Liver (tissue), 9 donors: Measurements from ENCODE around the gene LGR4. TPM values are rescaled to one million over a fixed set of nuclear protein-coding genes. Genes with fewer than 3 reads are reported as not detected.

ENCODE experiments used
- DNase-seq: peaks from one replicate; pipeline ENCODE4 v3.0.0-alpha.2; 2017; ENCODE audit warnings: low spot score
- H3K27ac ChIP-seq, 2 donors: one replicate each; pipeline ENCODE4 v1.7.0; 2013; ENCODE audit warnings: inconsistent platforms in 2 of 2, low read length in 2 of 2, control low read depth in 1 of 2, low read depth in 1 of 2, mild to moderate bottlenecking in 1 of 2
- H3K27me3 ChIP-seq, 4 donors: one replicate each; pipeline versions ENCODE4 v1.6.1 to v1.7.0; 2013; ENCODE audit warnings: low read length in 3 of 4, inconsistent platforms in 1 of 4, mild to moderate bottlenecking in 1 of 4, moderate library complexity in 1 of 4; ENCODE audit not compliant: control insufficient read depth in 4 of 4, insufficient read depth in 4 of 4
- H3K36me3 ChIP-seq, 4 donors: one replicate each; pipeline versions ENCODE4 v1.6.1 to v1.7.0; 2013; ENCODE audit warnings: low read length in 3 of 4, mild to moderate bottlenecking in 3 of 4, low read depth in 1 of 4, moderate library complexity in 1 of 4; ENCODE audit not compliant: control insufficient read depth in 4 of 4, insufficient read depth in 3 of 4
- H3K4me1 ChIP-seq, 4 donors: one replicate each; pipeline versions ENCODE4 v1.6.1 to v1.7.0; 2013; ENCODE audit warnings: low read length in 3 of 4, mild to moderate bottlenecking in 3 of 4, moderate library complexity in 1 of 4; ENCODE audit not compliant: control insufficient read depth in 4 of 4, insufficient read depth in 4 of 4
- H3K4me3 ChIP-seq, 3 donors: one replicate each; pipeline versions ENCODE4 v1.6.1 to v1.7.0; 2013; ENCODE audit warnings: low read length in 3 of 3, control low read depth in 1 of 3, low read depth in 1 of 3, mild to moderate bottlenecking in 1 of 3
- H3K9ac ChIP-seq, 2 donors: one replicate each; pipeline ENCODE4 v1.7.0; 2013; ENCODE audit warnings: low read length in 2 of 2, mild to moderate bottlenecking in 2 of 2, moderate library complexity in 2 of 2, control low read depth in 1 of 2, low read depth in 1 of 2
- H3K9me3 ChIP-seq, 4 donors: one replicate each; pipeline versions ENCODE4 v1.6.1 to v1.7.0; 2013; ENCODE audit warnings: low read length in 3 of 4; ENCODE audit not compliant: control insufficient read depth in 4 of 4
- EGR1 ChIP-seq, 2 donors: IDR thresholded peaks; 2 replicates each; pipeline ENCODE4 v1.6.1; 2016 to 2018; ENCODE audit warnings: antibody characterized with exemption in 2 of 2, low read depth in 2 of 2
- FOXA1 ChIP-seq: IDR thresholded peaks from 2 replicates; pipeline ENCODE4 v1.6.1; 2016; ENCODE audit warnings: antibody characterized with exemption
- FOXA2 ChIP-seq: IDR thresholded peaks from 2 replicates; pipeline ENCODE4 v1.6.1; 2016; ENCODE audit warnings: antibody characterized with exemption
- GABPA ChIP-seq, 2 donors: IDR thresholded peaks in 1 of 2; conservative IDR thresholded peaks in 1 of 2; 2 replicates each; pipeline ENCODE4 v1.6.1; 2016; ENCODE audit warnings: antibody characterized with exemption in 2 of 2, mild to moderate bottlenecking in 1 of 2, moderate library complexity in 1 of 2
- HNF4A ChIP-seq, 2 donors: conservative IDR thresholded peaks; 2 replicates each; pipeline ENCODE4 v1.6.1; 2016; ENCODE audit warnings: antibody characterized with exemption in 2 of 2, mild to moderate bottlenecking in 2 of 2
- HNF4G ChIP-seq: IDR thresholded peaks from 2 replicates; pipeline ENCODE4 v1.6.1; 2016; ENCODE audit warnings: antibody characterized with exemption
- JUND ChIP-seq, 2 donors: IDR thresholded peaks; 2 replicates each; pipeline ENCODE4 v1.6.1; 2016; ENCODE audit warnings: antibody characterized with exemption in 2 of 2
- NR2F2 ChIP-seq: IDR thresholded peaks from 2 replicates; pipeline ENCODE4 v1.6.1; 2016; ENCODE audit warnings: antibody characterized with exemption
- RAD21 ChIP-seq, 2 donors: IDR thresholded peaks; 2 replicates each; pipeline ENCODE4 v1.6.1; 2016; ENCODE audit warnings: antibody characterized with exemption in 2 of 2, mild to moderate bottlenecking in 2 of 2
- RXRA ChIP-seq, 2 donors: IDR thresholded peaks; 2 replicates each; pipeline ENCODE4 v1.6.1; 2017 to 2018; ENCODE audit warnings: antibody characterized with exemption in 2 of 2, mild to moderate bottlenecking in 1 of 2
- SP1 ChIP-seq: IDR thresholded peaks from 2 replicates; pipeline ENCODE4 v1.6.1; 2018; ENCODE audit warnings: antibody characterized with exemption, mild to moderate bottlenecking
- TAF1 ChIP-seq: conservative IDR thresholded peaks from 2 replicates; pipeline ENCODE4 v1.6.1; 2016; ENCODE audit warnings: antibody characterized with exemption, mild to moderate bottlenecking
- YY1 ChIP-seq: IDR thresholded peaks from 2 replicates; pipeline ENCODE4 v1.6.1; 2016; ENCODE audit warnings: antibody characterized with exemption, mild to moderate bottlenecking
- WGBS: extraction: QIAGEN DNeasy Blood & Tissue Kit; methylation state at CpG from one replicate; pipeline ENCODE4 v1.1.7; 2013; 5-methylcytosine and 5-hydroxymethylcytosine counted together
- polyA plus RNA-seq, 2 donors: library from polyadenylated mRNA; stranded (reverse) in 1 of 2; unstranded in 1 of 2; fragments of 200-250 nt in 1 of 2; fragments of >200 nt in 1 of 2; fragmentation: Nextera tagmentation in 1 of 2; extraction: Ambion mirVana in 1 of 2; gene quantifications; one replicate each; pipeline versions ENCODE4 v1.2.1 to v1.2.3, GENCODE V29; 2013 to 2015
- total RNA-seq, 2 donors: library from RNA; depleted of rRNA; stranded (reverse); fragments of >200 nt; gene quantifications; one replicate each; pipeline ENCODE4 v1.2.3, GENCODE V29; 2014
- TF ChIP-seq, protein P1 (sequence below): IDR thresholded peaks from 2 replicates; pipeline ENCODE4 v1.6.1; 2016; ENCODE audit warnings: antibody characterized with exemption
- TF ChIP-seq, protein P2 (sequence below): IDR thresholded peaks from 2 replicates; pipeline ENCODE4 v1.6.1; 2016; ENCODE audit warnings: antibody characterized with exemption
- TF ChIP-seq, protein P3 (sequence below): IDR thresholded peaks from 2 replicates; pipeline ENCODE4 v1.6.1; 2016; ENCODE audit warnings: antibody characterized with exemption
- TF ChIP-seq, protein P4 (sequence below): IDR thresholded peaks from 2 replicates; pipeline ENCODE4 v1.6.1; 2016; ENCODE audit warnings: antibody characterized with exemption, mild to moderate bottlenecking
- TF ChIP-seq, protein P5 (sequence below): fragments of 150-350 bp; IDR thresholded peaks from 2 replicates; pipeline ENCODE4 v1.5.1; 2017; ENCODE audit warnings: improper control_type of control experiment, low read depth, low read length; ENCODE audit not compliant: missing input control
- donor health status: healthy.
- donor health status: healthy.
- donor health status: healthy.
- donor health status: healthy.
- donor health status: healthy.

Gene LGR4
- total and polyA plus RNA-seq, 4 donors: 13.7 to 95.3 (median 42.5) TPM

DNA sequence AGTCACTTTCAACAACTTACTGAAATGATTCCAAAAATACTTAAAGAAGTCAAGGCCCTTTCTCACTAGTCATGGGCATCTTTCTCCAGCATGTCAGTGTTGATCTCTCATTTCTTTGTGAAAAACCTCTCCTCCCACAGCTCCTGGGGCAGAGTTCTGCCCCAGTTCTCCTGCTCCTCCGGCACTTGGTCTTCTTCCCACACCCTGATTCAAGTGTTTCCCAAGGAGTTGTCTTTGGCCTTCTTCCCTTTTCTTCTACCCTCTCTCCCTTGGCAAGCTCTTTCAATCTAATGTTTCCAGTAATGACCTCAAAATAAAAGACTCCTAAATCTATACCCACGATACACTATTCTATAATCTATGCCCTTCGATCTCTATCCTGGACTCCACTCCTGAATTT lies 67.5 kb downstream of the LGR4 start:
- Histone ChIP-seq H3K9me3 (no peaks in the 10 kb centered on the region), H3K4me1 (peaks cover 11 to 56% (median 26%) of the 10 kb centered on the region in 4 donors), H3K9ac (no peak overlapping the region), H3K4me3 (no peak overlapping the region), H3K27ac (peak overlapping the region in 1 of 2 donors; percentile 54), H3K27me3 (no peaks in the 10 kb centered on the region), H3K36me3 (no peaks in the 10 kb centered on the region)
- DNase-seq: no peak
- WGBS: 93% methylated on average over 3 of the region's 3 CpGs
- TF ChIP-seq, protein P1, sequence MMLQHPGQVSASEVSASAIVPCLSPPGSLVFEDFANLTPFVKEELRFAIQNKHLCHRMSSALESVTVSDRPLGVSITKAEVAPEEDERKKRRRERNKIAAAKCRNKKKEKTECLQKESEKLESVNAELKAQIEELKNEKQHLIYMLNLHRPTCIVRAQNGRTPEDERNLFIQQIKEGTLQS: no peak
- TF ChIP-seq HNF4A (conservative IDR thresholded peaks at IDR 0.05) (no peak), JUND (IDR thresholded peaks at IDR 0.05) (no peak), FOXA2 (no peak), RXRA (IDR thresholded peaks at IDR 0.05) (no peak)
- TF ChIP-seq, protein P2, sequence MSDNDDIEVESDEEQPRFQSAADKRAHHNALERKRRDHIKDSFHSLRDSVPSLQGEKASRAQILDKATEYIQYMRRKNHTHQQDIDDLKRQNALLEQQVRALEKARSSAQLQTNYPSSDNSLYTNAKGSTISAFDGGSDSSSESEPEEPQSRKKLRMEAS: no peak

DNA sequence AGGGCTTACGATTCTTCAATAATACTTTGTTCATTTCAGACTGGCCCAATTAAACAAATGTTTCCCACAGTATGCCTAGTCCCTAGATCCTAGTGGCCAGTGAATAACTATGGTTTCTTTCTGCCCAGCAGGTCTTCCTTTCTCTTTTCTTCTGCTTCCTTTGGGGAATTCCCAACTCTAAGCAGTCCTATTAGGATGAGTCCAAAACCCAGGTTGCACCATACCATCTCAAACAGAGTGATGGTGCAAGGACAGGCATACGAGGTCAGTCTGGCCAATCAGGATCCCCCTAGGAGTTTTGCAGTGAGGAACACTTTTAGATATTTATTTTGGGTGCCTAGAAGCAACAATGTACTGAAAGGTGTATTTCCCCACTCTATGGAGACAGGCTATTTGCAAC lies 68.2 kb downstream of the LGR4 start:
- no peaks in the 10 kb centered on the region for H3K36me3 ChIP-seq
- H3K9me3 ChIP-seq: no peaks in the 10 kb centered on the region
- DNase-seq: no peak
- H3K9ac ChIP-seq: no peak overlapping the region
- no peak overlapping the region for H3K4me3 ChIP-seq
- WGBS: 66% methylated on average over 2 of the region's 2 CpGs
- peak overlapping the region; percentile 44 to 54 for H3K27ac ChIP-seq
- peaks cover 11 to 49% (median 24%) of the 10 kb centered on the region in 4 donors for H3K4me1 ChIP-seq
- H3K27me3 ChIP-seq: no peaks in the 10 kb centered on the region
- TF ChIP-seq RAD21 (IDR thresholded peaks at IDR 0.05) (peak; percentile 14 to 22), GABPA (IDR thresholded peaks at IDR 0.05 in 1 of 2, conservative IDR thresholded peaks at IDR 0.05 in 1 of 2) (no peak), NR2F2 (no peak), YY1 (peak; percentile 32), FOXA2 (no peak), SP1 (peak; percentile 40), HNF4A (conservative IDR thresholded peaks at IDR 0.05) (peak; percentile 83 to 86), HNF4G (no peak), TAF1 (no peak), JUND (IDR thresholded peaks at IDR 0.05) (peak; percentile 46 to 80), EGR1 (IDR thresholded peaks at IDR 0.05; ENCODE audit: low read depth in 2 of 2) (no peak), FOXA1 (no peak), RXRA (IDR thresholded peaks at IDR 0.05) (peak; percentile 63 to 66)
- TF ChIP-seq, protein P2: peak; percentile 31
- TF ChIP-seq, protein P3, sequence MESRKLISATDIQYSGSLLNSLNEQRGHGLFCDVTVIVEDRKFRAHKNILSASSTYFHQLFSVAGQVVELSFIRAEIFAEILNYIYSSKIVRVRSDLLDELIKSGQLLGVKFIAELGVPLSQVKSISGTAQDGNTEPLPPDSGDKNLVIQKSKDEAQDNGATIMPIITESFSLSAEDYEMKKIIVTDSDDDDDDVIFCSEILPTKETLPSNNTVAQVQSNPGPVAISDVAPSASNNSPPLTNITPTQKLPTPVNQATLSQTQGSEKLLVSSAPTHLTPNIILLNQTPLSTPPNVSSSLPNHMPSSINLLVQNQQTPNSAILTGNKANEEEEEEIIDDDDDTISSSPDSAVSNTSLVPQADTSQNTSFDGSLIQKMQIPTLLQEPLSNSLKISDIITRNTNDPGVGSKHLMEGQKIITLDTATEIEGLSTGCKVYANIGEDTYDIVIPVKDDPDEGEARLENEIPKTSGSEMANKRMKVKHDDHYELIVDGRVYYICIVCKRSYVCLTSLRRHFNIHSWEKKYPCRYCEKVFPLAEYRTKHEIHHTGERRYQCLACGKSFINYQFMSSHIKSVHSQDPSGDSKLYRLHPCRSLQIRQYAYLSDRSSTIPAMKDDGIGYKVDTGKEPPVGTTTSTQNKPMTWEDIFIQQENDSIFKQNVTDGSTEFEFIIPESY: no peak
- TF ChIP-seq, protein P4, sequence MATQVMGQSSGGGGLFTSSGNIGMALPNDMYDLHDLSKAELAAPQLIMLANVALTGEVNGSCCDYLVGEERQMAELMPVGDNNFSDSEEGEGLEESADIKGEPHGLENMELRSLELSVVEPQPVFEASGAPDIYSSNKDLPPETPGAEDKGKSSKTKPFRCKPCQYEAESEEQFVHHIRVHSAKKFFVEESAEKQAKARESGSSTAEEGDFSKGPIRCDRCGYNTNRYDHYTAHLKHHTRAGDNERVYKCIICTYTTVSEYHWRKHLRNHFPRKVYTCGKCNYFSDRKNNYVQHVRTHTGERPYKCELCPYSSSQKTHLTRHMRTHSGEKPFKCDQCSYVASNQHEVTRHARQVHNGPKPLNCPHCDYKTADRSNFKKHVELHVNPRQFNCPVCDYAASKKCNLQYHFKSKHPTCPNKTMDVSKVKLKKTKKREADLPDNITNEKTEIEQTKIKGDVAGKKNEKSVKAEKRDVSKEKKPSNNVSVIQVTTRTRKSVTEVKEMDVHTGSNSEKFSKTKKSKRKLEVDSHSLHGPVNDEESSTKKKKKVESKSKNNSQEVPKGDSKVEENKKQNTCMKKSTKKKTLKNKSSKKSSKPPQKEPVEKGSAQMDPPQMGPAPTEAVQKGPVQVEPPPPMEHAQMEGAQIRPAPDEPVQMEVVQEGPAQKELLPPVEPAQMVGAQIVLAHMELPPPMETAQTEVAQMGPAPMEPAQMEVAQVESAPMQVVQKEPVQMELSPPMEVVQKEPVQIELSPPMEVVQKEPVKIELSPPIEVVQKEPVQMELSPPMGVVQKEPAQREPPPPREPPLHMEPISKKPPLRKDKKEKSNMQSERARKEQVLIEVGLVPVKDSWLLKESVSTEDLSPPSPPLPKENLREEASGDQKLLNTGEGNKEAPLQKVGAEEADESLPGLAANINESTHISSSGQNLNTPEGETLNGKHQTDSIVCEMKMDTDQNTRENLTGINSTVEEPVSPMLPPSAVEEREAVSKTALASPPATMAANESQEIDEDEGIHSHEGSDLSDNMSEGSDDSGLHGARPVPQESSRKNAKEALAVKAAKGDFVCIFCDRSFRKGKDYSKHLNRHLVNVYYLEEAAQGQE: no peak
- TF ChIP-seq, protein P1: peak; percentile 47
- TF ChIP-seq, protein P5, sequence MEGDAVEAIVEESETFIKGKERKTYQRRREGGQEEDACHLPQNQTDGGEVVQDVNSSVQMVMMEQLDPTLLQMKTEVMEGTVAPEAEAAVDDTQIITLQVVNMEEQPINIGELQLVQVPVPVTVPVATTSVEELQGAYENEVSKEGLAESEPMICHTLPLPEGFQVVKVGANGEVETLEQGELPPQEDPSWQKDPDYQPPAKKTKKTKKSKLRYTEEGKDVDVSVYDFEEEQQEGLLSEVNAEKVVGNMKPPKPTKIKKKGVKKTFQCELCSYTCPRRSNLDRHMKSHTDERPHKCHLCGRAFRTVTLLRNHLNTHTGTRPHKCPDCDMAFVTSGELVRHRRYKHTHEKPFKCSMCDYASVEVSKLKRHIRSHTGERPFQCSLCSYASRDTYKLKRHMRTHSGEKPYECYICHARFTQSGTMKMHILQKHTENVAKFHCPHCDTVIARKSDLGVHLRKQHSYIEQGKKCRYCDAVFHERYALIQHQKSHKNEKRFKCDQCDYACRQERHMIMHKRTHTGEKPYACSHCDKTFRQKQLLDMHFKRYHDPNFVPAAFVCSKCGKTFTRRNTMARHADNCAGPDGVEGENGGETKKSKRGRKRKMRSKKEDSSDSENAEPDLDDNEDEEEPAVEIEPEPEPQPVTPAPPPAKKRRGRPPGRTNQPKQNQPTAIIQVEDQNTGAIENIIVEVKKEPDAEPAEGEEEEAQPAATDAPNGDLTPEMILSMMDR: no peak
